Astrocyte of the spinal cord (primary cell): ENCODE results near the gene FNDC3A.
"Not testable (repeated sequence)": the region's sequence is repeated elsewhere in the genome, so short reads cannot be mapped to it uniquely, and the experiment has no call there.

ENCODE experiments used
- DNase-seq: peaks from one replicate; pipeline ENCODE4 v3.0.0; 2011; ENCODE audit warnings: low read depth, low spot score
- H3K4me3 ChIP-seq: 2 replicates; pipeline ENCODE4 v1.5.1; 2011; ENCODE audit warnings: low read depth, mild to moderate bottlenecking, low read length, moderate library complexity
- in situ Hi-C: cut with HindIII; loops from 2 replicates; pipeline ENCODE4 v1.10.0; 2017; ENCODE audit warnings: low sequenced_read_pairs
- TF ChIP-seq, protein P1 (sequence below): IDR thresholded peaks from 2 replicates; pipeline ENCODE4 v1.5.1; 2012; ENCODE audit warnings: low read depth, mild to moderate bottlenecking, low read length, inconsistent platforms

FNDC3A gene

DNA sequence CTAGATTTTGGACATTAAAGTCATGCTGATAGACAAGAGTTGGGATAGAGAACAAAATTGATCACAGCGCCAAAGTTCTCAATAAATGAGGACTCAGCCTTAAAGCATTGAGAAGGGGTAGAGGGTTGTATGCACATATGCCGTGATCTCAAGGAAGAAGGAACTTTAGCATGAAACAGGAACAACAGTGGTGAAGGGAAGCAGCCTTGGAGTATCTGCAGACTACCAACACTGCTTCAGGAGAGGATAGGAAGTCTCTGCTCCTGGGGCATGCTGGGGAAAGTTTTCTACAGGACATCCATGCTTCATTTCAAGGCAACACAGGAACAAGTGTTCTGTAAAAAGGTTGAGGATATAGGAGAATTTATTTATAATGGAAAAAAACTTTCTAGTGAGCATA lies 132.5 kb downstream of the FNDC3A start:
- TF ChIP-seq, protein P1, sequence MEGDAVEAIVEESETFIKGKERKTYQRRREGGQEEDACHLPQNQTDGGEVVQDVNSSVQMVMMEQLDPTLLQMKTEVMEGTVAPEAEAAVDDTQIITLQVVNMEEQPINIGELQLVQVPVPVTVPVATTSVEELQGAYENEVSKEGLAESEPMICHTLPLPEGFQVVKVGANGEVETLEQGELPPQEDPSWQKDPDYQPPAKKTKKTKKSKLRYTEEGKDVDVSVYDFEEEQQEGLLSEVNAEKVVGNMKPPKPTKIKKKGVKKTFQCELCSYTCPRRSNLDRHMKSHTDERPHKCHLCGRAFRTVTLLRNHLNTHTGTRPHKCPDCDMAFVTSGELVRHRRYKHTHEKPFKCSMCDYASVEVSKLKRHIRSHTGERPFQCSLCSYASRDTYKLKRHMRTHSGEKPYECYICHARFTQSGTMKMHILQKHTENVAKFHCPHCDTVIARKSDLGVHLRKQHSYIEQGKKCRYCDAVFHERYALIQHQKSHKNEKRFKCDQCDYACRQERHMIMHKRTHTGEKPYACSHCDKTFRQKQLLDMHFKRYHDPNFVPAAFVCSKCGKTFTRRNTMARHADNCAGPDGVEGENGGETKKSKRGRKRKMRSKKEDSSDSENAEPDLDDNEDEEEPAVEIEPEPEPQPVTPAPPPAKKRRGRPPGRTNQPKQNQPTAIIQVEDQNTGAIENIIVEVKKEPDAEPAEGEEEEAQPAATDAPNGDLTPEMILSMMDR, result no peak
- DNase-seq, result no peak
- no peak overlapping the region for H3K4me3 ChIP-seq
- in situ Hi-C loops, result no loop called here

DNA sequence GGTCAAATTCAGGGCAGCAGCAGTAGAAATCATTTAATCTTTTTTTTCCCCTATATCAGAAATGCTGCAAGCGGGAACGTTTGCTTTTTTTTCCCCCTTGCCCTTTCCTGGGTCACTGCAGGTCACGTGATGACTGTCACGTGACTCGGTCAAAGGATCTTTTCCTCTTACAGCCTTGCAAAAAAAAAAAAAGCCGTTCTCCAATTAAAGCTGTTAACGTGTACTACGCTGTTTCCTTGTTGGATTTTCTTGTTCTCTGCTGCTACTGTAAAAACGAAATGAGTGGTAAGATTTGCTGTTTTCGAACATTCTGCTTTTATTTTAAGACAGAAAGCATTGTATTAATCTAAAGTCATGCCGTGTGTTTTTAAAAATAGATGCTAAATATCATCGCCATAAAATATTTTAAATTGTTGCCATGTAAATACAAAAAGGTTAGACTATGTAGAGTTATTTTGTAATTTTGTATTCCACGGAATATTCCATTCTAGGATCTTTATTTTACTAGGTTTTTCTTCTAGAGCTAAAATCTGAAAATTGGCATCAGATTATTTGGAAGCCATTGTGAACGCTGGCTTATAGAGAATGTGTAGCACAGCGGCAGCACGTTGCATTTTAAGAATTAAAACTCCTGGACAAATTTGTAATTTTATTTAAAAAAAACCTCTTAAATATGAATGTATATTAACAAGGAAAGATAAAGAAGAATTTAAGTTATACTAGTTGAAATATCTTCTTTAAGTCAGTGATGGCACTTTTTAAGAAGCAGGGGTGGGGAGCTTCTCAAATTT lies 134.6 kb downstream of the FNDC3A start:
- peak overlapping the region; percentile 64 for H3K4me3 ChIP-seq
- TF ChIP-seq, protein P1, result no peak
- DNase-seq, result peak; percentile 90
- in situ Hi-C loops, result no loop called here

DNA sequence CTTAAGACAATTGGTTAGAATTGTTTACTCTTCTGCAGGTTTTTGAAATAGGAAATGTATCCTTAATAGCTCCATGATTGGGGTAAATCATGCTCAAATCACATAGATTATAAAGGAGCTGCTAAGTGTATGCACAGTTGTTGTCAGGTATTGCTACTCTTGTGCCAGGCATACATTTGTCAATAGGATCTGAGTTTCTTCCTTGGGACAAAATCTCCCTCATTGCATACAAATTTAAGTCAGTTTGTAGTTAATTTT lies 135.1 kb downstream of the FNDC3A start:
- no peak for DNase-seq
- in situ Hi-C loops, result no loop called here
- TF ChIP-seq, protein P1, result no peak
- peak overlapping the region; percentile 64 for H3K4me3 ChIP-seq

DNA sequence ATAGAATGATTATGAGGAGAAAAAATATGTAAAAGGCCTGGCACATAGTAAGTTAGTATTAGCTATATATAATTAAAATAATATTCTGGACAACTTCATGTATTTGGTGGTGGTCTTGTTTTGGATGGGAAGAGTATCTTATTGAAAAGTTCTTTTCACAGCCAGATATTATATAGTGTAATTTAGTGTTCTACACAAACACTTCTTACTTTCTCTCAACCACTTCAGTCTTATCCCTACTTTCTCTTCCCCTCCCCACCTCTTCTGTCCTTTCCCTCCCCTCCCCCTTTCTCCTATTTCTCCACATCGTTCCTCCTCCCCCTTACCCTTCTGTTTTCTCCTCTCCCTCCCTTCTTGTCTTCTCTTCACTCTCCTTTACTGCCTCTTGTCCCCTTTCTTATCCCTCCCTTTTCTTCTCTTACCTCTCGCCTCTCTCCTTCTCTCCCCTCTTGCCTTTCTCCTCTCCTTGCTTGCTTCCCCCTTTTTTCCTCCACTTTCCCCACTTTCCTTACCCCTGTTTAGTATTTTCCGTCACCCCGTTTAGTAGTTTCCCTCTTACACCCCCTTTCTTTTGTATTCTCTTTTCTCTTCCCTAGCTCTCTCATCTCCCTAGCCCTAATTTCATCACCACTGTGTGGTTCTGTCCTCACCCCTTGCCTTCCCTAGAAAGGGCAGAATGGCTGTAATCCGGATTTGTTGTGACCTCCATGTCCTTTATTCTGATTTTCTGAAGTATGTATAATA lies 137.2 kb downstream of the FNDC3A start:
- peak overlapping the region; percentile 2 for H3K4me3 ChIP-seq
- TF ChIP-seq, protein P1, result no peak
- DNase-seq, result no peak
- in situ Hi-C loops, result no loop called here

DNA sequence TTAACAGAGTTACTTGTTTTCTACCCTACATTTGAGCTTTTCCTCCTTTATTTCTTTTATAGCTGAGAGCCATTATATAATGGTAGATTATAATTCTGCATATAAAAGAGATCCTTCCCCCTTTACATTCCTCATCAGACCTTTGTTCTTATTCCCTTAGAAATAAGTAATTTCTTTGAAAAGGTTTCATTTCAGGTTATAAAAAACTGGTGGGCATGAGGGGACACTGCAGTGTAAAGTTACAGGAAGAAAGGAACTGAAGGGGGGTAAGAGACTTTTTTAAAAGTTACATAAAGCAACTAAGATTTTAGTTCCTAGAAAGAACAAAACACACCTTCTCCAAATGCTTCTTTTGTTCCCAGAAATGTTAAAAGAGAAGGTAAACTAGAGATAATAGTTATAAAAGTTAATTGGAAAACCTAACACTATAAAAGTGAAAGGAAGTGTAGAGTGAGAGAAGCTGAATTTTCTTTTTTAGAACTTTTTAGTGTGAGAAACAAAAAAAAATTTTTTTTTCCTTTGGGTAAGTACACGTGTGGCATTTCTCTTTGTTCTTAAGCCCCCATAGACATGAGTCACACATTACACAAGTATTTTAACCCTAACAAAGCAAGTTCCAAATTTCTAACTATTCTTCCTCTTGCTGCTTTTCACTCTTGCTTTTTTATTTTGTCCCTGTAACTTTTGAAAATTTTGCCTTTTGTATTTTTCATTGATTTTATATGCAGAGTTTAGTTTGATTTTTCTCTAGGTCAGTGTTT lies 138.0 kb downstream of the FNDC3A start:
- TF ChIP-seq, protein P1, result no peak
- DNase-seq, result peak; percentile 72
- in situ Hi-C loops, result no loop called here
- peak overlapping the region; percentile 2 for H3K4me3 ChIP-seq

DNA sequence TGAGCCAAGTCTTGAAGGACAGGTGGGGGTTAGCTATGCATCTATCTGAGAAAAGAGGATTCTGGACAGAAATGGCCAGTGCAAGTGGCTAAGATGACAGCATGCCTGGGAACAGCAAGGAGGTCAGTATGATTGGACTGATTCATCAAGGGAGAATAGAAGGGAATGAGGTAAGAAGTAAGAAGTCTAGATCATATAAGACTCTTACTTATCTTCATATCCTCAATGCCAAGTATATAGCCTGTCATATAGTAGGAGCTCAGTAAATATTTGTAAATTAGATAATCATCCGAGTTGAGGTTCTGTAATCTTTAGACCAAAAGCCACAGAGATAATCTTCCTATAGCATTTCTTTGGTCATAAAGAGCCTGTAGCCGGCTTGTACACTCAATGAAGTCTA lies 141.2 kb downstream of the FNDC3A start:
- TF ChIP-seq, protein P1, result no peak
- in situ Hi-C loops, result no loop called here
- no peak for DNase-seq
- H3K4me3 ChIP-seq, result no peak overlapping the region

DNA sequence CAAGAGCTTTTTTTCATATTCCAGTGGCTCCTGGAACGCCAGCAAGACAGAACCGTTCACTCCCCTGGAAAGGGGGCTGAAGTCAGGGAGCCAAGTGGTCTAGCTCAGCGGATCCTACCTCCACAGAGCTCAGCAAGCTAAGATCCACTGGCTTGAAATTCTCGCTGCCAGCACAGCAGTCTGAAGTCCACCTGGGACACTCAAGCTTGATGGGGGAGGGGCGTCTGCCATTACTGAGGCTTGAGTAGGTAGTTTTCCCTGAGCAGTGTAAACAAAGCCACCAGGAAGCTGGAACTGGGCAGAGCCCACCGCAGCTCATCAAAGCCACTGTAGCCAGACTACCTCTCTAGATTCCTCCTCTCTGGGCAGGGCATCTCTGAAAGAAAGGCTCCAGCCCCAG lies 142.7 kb downstream of the FNDC3A start:
- H3K4me3 ChIP-seq, DNase-seq, in situ Hi-C loops: not testable (repeated sequence)
